Esophagus muscularis mucosa (tissue), 3 donors: ENCODE results near the gene FAM227B.

Source experiments
- POLR2A ChIP-seq: fragments of 450-650 bp; IDR thresholded peaks from one replicate; pipeline ENCODE4 v1.6.1; 2017; ENCODE audit warnings: antibody characterized with exemption, moderate library complexity, mild to moderate bottlenecking, low read depth
- TF ChIP-seq, protein P1 (sequence below), 3 experiments: fragments of 200-600 bp in 2 of 3; fragments of 450-650 bp in 1 of 3; sonication (generic) in 2 of 3; IDR thresholded peaks; one replicate each; pipeline ENCODE4 v1.5.1; 2017 to 2019; ENCODE audit warnings: antibody characterized with exemption in 3 of 3, mild to moderate bottlenecking in 2 of 3, moderate library complexity in 1 of 3

DNA sequence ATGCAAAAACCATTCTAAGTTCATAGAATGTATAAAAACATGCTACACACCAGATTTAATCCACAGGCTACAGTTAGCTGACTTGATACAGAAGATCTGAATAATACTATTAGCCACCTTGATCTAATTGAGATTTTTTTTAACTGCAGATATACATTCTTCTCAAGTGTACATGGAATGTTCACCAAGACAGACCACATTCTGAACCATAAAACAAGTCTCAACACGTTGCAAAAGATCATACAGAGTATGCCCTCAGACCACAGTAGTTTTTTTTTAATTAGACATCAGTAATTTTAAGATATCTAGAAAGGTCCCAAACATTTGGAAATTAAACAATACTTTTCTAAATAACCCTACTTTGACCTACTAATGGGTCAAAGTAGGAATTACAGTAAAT, 114.3 kb downstream of the FAM227B start:
- no peak for TF ChIP-seq POLR2A
- TF ChIP-seq, protein P1, sequence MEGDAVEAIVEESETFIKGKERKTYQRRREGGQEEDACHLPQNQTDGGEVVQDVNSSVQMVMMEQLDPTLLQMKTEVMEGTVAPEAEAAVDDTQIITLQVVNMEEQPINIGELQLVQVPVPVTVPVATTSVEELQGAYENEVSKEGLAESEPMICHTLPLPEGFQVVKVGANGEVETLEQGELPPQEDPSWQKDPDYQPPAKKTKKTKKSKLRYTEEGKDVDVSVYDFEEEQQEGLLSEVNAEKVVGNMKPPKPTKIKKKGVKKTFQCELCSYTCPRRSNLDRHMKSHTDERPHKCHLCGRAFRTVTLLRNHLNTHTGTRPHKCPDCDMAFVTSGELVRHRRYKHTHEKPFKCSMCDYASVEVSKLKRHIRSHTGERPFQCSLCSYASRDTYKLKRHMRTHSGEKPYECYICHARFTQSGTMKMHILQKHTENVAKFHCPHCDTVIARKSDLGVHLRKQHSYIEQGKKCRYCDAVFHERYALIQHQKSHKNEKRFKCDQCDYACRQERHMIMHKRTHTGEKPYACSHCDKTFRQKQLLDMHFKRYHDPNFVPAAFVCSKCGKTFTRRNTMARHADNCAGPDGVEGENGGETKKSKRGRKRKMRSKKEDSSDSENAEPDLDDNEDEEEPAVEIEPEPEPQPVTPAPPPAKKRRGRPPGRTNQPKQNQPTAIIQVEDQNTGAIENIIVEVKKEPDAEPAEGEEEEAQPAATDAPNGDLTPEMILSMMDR (IDR thresholded peaks at IDR 0.05): no peak
